Stimulated activated CD8-positive, alpha-beta memory T cell treated with anti-CD3 and anti-CD28 coated beads, Interleukin-4, amount 100 ng/mL, for 4 hours (primary cell): Measurements from ENCODE around the gene METTL8.
"Not testable (repeated sequence)": the region's sequence is repeated elsewhere in the genome, so short reads cannot be mapped to it uniquely, and the experiment has no call there.

Experiments
- DNase-seq, 2 donors: peaks; one replicate each; pipeline ENCODE4 v3.0.0-alpha.2; 2020; ENCODE audit warnings: low read depth in 2 of 2, low spot score in 1 of 2

The METTL8 gene

GRCh38 chr2:171430516-171431410 lies 3.0 kb downstream of the METTL8 start:
- no peak for DNase-seq

GRCh38 chr2:171422710-171423495 lies 10.9 kb downstream of the METTL8 start:
- not testable (repeated sequence) for DNase-seq

- DNase-seq = no peak
Observed at GRCh38 chr2:171420728-171421563, 12.8 kb downstream of the METTL8 start.

GRCh38 chr2:171419333-171419732 lies 14.5 kb downstream of the METTL8 start:
- DNase-seq = no peak

- peak; percentile 48 to 50 for DNase-seq
Observed at GRCh38 chr2:171416009-171416926, 17.5 kb downstream of the METTL8 start.

- DNase-seq = not testable (repeated sequence)
Observed at GRCh38 chr2:171414645-171415044, 19.1 kb downstream of the METTL8 start.

GRCh38 chr2:171412571-171413175 lies 21.1 kb downstream of the METTL8 start:
- no peak for DNase-seq

GRCh38 chr2:171411791-171412483 lies 21.9 kb downstream of the METTL8 start:
- no peak for DNase-seq

GRCh38 chr2:171411214-171411613 lies 22.6 kb downstream of the METTL8 start:
- no peak for DNase-seq

GRCh38 chr2:171410624-171411023 lies 23.2 kb downstream of the METTL8 start:
- DNase-seq = no peak

GRCh38 chr2:171410101-171410500 lies 23.7 kb downstream of the METTL8 start:
- DNase-seq = no peak

- DNase-seq = no peak
Observed at GRCh38 chr2:171409436-171409971, 24.3 kb downstream of the METTL8 start.

GRCh38 chr2:171407676-171408044 lies 26.1 kb downstream of the METTL8 start:
- no peak for DNase-seq

- DNase-seq = no peak
Observed at GRCh38 chr2:171407030-171407675, 26.6 kb downstream of the METTL8 start.

- DNase-seq = no peak
Observed at GRCh38 chr2:171406044-171406443, 27.7 kb downstream of the METTL8 start.

- no peak for DNase-seq
Observed at GRCh38 chr2:171405546-171405945, 28.2 kb downstream of the METTL8 start.

GRCh38 chr2:171404719-171405118 lies 29.1 kb downstream of the METTL8 start:
- no peak for DNase-seq

- DNase-seq = no peak
Observed at GRCh38 chr2:171404261-171404660, 29.5 kb downstream of the METTL8 start.
